GM21515 (cell line): Measurements from ENCODE around the gene DOK1.

Experiments
- ATAC-seq: cut with Tn5 transposase; IDR thresholded peaks from one replicate; pipeline ENCODE4 v1.9.1; 2021; ENCODE audit not compliant: unreplicated experiment

The DOK1 gene

DNA sequence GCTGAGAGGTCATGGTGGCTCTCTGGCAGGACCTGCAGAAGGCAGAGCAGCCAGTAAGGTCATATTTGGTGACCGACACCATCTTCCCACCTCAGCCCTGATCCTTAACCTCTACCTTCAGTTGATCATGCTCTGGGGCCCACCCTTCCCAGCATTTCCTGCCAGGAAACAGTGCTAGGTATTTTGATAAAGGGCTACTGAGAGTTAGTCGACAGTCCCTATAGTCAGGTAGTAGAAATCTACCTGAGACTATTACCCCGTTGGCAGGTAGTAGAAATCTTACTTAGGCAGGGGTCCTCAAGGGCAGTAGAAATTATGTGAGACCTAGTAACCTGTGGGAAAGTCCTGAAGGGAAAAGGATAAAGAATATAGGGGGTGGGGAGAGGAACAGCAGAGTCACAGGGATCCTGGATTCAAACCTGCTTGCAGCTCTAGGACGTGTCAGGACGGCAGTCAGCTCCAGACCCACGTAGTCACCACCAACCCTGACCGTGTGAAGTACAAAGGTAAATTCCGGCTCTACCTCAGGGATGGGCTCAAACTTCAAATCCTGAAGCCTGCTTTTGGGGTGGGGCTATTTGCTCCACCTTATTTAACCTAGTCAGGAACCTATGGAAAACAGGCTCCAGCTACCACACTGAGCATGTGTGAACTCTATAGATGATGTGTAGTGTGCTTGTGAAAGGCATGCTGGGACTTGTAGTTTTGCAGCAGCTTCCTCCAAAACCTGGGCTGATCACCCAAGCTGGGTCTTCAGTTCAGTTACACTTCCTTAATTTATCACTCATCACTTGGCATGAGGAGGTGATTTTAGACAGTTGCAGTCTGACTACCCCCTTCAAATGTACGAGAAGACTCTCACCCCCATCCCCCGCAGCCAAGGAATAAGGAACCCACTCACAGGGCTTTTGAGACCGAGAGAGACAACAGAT, 28.5 kb upstream of the DOK1 start, which contains the start of gene DQX1:
Gene DQX1 (minus strand): TSS at position 515 of the 932 bp plus-strand sequence. CDS start 502 bp downstream, at position 13.
- no peak for ATAC-seq

GRCh38 chr2:74526649-74527230, 27.8 kb upstream of the DOK1 start:
- ATAC-seq, result no peak

DNA sequence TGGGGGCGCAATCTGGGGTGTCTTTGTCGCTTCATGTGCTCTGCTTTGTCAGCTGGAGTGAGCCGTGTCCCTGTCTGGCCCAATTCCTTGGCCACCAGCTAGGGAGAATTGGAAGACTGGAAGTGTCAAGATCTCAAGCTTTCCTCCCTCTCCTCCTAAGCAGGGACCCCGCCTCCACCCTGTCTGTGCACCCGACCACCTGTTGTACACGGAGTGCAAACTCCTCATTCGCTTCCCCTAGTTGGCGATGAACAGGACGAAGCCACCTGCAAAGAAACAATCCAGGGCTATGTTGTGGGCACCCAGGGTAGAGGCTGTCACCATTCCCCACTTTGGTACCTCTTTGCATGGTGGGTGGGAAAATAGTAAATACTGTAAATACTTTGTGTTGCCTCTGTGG, 26.8 kb upstream of the DOK1 start:
- ATAC-seq, result no peak

- ATAC-seq, result peak; percentile 9
Measured at GRCh38 chr2:74528600-74529356, 25.7 kb upstream of the DOK1 start.

DNA sequence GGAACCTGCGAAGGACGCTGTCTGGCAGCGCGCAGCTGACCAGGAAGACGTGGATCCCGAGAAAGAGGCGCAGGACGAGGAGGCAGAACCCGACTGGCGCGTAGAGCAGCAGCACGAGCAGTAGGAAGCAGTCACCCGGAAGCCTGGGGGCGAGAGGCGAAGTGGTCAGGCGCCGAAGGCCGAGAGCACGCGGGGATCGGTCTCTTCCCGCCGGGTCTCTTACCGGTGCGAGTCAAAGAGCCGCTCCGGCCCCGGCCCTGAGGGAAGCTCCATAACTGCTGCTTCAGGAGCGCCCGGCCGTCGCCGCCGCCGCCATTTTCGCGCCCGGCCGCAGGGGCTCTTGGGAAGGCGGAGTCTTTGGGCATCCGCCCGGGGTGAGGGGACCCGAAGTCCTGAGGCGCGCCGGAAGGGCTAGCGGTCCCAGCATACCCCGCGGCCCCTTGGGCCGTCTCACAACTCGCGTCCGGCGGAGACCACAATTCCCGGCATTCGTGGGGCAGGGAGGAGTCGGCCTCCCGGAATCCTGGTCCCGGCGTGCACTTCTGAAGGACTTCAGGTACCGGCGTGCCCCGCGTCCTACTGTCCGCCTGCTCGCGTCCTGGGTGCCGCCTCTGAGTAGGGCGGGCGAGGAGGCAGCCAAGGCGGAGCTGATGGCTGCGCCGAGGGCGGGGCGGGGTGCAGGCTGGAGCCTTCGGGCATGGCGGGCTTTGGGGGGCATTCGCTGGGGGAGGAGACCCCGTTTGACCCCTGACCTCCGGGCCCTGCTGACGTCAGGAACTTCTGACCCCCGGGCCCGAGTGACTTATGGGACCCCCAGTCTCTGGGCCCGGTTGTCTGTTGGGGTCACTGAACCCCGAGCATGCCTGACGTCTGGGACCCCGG, 24.9 kb upstream of the DOK1 start, which contains the start of the genes AUP1 and HTRA2:
Gene AUP1 (minus strand): TSS at position 350 of the 882 bp plus-strand sequence. CDS start 77 bp downstream, at position 273.
Gene HTRA2 (plus strand): TSS at position 577 of the 882 bp plus-strand sequence. CDS start 74 bp downstream, at position 651.
- peak; percentile 76 for ATAC-seq

DNA sequence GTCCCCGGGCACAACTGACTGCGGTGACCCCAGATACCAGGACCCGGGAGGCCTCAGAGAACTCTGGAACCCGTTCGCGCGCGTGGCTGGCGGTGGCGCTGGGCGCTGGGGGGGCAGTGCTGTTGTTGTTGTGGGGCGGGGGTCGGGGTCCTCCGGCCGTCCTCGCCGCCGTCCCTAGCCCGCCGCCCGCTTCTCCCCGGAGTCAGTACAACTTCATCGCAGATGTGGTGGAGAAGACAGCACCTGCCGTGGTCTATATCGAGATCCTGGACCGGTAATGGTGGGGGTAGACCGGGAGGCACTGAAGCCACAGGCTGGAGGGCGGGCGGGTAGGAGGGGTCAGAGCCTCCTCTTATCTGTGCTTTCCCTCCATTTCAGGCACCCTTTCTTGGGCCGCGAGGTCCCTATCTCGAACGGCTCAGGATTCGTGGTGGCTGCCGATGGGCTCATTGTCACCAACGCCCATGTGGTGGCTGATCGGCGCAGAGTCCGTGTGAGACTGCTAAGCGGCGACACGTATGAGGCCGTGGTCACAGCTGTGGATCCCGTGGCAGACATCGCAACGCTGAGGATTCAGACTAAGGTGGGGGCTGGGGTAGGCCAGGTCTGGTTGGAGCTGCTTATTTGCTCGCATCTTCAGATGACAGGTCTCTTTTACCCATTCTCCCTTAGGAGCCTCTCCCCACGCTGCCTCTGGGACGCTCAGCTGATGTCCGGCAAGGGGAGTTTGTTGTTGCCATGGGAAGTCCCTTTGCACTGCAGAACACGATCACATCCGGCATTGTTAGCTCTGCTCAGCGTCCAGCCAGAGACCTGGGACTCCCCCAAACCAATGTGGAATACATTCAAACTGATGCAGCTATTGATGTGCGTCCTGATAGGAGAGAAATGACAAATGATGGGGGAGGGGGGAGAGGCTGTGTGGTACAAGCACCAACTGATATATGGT, 24.0 kb upstream of the DOK1 start:
- peak; percentile 28 for ATAC-seq

DNA sequence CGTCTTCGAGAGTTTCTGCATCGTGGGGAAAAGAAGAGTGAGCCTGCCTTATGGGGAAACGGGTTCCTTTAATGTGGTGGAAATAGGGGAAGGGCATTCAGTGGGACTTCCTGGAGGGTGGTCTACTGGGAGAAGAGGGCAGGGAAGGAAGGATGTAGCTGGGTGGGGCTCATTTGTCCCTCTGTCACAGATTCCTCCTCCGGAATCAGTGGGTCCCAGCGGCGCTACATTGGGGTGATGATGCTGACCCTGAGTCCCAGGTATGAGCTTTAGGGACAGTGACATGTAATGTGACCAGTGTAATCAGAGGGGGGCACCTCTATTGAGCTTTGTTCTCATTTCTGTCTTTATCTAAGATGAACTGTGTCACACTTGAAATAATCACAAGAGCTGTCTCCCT, 22.9 kb upstream of the DOK1 start:
- no peak for ATAC-seq

DNA sequence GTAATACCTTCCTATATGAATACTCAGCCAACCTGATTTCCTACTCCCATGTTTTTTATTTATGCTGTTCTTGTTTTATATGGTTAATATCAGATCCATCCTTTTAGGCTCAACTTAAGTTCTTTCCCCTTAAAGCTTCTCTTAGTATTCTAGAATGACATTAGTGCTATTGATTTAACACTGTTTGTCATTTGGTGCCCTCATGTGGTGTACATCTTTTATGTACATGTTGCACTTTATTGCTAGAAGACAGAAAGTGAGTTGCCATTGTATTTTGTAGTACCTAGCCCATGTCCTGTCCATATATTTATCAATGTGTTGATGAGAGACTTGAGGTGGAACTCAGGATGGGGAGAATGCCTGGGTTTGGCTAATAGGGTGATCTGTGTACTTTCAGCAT, 22.3 kb upstream of the DOK1 start:
- no peak for ATAC-seq

DNA sequence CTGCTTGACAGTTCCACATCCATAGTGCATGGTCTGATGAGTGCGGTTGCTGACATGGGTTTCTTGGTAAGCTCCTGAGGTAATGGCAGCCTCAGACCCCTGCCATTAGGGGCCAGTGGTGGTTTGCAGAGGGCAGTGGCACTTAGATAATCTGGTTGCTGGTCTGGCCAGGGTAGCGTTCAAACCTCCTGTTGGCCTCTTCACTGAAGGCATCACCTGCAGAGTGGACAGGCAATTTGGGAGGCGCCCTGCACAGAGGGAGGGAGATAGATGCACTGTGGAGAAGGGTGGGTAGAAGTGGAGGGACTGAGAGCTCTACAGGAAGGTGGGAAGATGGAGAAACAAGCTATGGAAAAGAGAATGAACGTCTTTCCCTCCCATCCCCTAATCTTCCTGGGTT, 21.1 kb upstream of the DOK1 start:
- ATAC-seq, result no peak

DNA sequence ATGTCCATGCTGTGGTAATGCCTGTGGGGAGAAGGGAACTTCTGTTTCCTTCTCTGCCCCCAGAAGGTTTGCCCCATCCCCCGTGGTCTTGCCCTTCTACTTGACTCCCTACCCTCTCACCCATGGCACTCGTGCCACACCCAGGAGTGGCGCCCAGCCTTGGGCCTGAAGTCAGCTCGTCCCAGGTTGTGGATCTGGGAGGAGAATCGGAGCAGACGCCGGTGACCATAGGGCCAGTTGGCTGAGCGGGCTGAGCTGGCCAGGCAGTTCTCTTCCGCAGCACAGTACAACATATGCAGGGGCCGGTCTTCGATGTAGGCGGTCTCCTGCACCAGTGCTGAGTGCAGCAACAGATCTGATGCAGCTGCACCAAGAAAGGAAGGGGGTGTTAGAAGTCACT, 20.1 kb upstream of the DOK1 start:
- no peak for ATAC-seq

GRCh38 chr2:74535440-74535965, 19.0 kb upstream of the DOK1 start:
- no peak for ATAC-seq

DNA sequence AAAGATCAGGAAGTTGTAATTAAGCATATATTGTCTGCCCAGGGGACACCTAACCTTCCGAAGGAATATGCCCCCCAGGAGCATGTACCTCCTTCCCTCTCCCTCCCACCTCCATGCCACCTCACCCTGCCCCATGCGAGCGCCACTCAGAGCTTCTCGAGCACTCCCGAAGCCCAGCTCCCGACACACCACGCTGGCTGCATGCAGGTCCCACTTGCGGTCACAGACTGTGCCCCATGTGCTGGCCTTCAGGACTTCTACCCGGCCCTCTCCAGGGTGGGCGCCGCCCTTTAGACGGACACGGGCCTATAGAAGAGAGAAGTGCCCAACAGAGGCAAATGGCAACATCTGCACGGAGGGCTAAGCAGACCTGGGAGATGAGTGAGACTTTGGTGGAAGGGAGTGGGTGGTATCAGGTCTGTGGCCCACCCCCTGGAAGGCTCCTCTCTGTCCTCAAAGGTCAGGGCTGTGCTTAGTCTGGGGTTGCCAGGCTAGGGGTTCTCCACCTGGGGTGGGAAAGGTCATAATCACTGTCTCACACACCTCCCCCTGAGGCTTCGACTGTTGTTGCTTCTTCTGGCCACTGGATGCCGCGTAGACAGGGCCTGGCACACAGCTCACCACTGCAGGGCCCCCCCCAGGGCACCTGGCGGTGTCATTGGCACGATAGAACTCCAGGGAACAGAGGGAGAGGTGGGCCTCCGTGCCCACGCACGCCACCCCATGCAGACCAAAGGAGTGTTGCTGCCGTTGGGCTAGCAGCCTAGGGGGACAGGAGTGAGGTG, 18.2 kb upstream of the DOK1 start:
- ATAC-seq, result no peak

- no peak for ATAC-seq
Measured at GRCh38 chr2:74537140-74537539, 17.4 kb upstream of the DOK1 start.

DNA sequence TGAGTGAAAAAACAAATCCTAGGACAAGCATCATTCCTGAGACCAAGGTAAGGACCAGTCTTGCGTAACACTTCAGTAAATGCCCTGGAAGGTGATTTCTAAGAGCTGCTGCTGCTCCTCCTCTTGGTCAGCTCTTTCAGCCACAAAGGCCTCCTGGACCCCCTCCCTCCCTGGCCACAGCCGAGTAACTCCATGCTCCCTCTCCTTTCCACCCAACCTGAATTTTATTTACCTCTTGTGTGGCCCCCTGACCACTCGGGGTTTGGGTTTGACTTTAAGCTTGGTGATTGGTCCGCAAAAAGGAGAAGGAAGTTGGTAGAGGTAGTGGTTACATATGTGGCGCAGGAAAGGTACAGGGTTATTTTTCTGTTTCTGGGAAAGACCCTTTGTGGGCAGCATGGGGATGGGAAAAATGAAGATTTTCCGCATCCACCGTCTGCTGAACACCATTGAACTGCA, 15.6 kb upstream of the DOK1 start:
- no peak for ATAC-seq

DNA sequence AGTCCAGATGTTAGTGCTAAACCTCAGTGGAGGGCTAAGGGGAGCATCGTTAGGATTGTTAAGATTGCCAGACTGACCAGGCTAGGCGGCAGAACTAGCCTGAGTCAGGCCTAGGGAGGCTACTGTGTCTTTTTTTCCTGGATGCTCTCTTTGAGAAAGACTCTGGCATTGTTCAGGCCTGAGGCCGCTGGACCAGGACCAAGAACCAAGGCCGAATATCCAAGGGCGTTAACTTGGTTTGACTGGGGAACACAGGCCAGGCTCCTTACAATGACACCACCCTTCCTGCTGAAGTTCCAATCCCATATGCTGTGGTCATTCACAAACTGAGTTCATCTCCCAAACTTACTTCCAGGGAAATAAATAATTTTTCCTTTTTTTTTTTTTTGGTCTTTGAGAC, 14.2 kb upstream of the DOK1 start:
- ATAC-seq, result no peak

- no peak for ATAC-seq
Measured at GRCh38 chr2:74542978-74543377, 11.5 kb upstream of the DOK1 start.

DNA sequence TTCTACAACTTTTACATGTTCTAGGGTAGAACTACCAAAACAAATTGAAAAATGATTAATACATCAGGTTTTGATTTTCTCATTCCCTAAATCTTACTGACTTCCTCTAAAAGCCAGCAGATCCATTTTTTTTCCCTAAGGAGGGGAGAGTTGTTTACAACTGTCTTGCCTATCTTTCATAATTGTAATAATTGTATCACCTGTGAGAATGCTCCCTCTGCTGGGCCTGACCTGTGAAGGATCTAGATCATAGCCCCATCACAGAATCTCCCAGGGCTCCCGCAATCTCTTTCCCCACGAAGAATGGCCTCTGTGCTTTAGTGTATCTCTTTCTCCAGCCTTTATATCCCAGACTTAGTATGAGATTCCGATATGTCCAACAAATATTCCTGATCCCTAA, 9.9 kb upstream of the DOK1 start:
- no peak for ATAC-seq

DNA sequence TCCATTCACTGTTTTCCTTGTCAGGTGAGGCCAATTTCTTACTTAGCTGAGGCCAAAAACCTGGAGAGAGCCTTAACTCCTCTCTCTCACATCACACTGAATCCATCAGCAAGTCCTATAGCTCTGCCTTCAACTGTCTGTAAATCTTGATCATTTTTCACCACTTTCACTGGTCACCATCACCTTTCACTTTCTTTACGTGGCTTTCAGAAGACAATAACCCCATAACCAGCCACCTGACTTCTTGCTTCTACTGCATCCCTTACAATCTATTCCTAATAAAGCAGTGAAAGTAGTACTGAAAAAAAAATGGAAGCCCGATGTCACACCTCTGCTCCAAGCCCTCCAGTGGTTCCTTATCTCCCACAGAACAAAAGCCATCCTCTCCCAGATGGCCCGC, 8.5 kb upstream of the DOK1 start:
- no peak for ATAC-seq
